Tibial nerve (tissue), 4 donors: ENCODE results near the gene NFKBIZ. TPM values are rescaled to one million over a fixed set of nuclear protein-coding genes. Genes with fewer than 3 reads are reported as not detected.

Experiments used
- DNase-seq, 2 donors: peaks; one replicate each; pipeline ENCODE4 v3.0.0-alpha.2; 2019; ENCODE audit warnings: low spot score in 2 of 2
- H3K27ac ChIP-seq, 4 donors: fragments of 200-600 bp; sonication (generic) in 3 of 4; one replicate each; pipeline ENCODE4 v1.5.1; 2017 to 2019; ENCODE audit warnings: mild to moderate bottlenecking in 1 of 4
- H3K27me3 ChIP-seq, 2 donors: fragments of 200-600 bp; sonication (generic) in 1 of 2; one replicate each; pipeline versions ENCODE4 v1.5.1 to v1.6.0; 2017 to 2019
- H3K36me3 ChIP-seq, 3 donors: fragments of 200-600 bp; sonication (generic); one replicate each; pipeline ENCODE4 v1.5.1; 2018 to 2019
- H3K4me1 ChIP-seq, 4 donors: fragments of 200-600 bp; sonication (generic) in 3 of 4; one replicate each; pipeline ENCODE4 v1.5.1; 2017 to 2019
- H3K4me3 ChIP-seq, 4 donors: fragments of 200-600 bp; sonication (generic) in 3 of 4; one replicate each; pipeline ENCODE4 v1.5.1; 2017 to 2019; ENCODE audit warnings: mild to moderate bottlenecking in 1 of 4, moderate library complexity in 1 of 4
- H3K9me3 ChIP-seq, 4 donors: fragments of 200-600 bp; sonication (generic) in 3 of 4; one replicate each; pipeline ENCODE4 v1.5.1; 2017 to 2019
- EP300 ChIP-seq, 2 donors: sonication (generic); formaldehyde crosslinking; IDR thresholded peaks; one replicate each; pipeline ENCODE4 v1.6.1; 2017; ENCODE audit warnings: antibody characterized with exemption in 2 of 2, mild to moderate bottlenecking in 1 of 2
- POLR2A ChIP-seq, 2 donors: fragments of 450-650 bp; IDR thresholded peaks; one replicate each; pipeline ENCODE4 v1.6.1; 2017; ENCODE audit warnings: antibody characterized with exemption in 2 of 2, mild to moderate bottlenecking in 2 of 2, moderate library complexity in 2 of 2
- WGBS, 2 donors: methylation state at CpG; one replicate each; pipeline ENCODE4 v1.1.5; 2018; 5-methylcytosine and 5-hydroxymethylcytosine counted together
- total RNA-seq, 4 donors: library from RNA; depleted of rRNA; stranded (reverse); fragments of >200 nt; gene quantifications; one replicate each; pipeline ENCODE4 v1.1.0, GENCODE V29; 2016
- TF ChIP-seq, protein P1 (sequence below), 5 experiments: fragments of 200-600 bp in 3 of 5; fragments of 450-650 bp in 2 of 5; sonication (generic) in 3 of 5; IDR thresholded peaks; one replicate each; pipeline ENCODE4 v1.5.1; 2016 to 2019; ENCODE audit warnings: antibody characterized with exemption in 5 of 5, mild to moderate bottlenecking in 3 of 5, moderate library complexity in 2 of 5

The NFKBIZ gene
- total RNA-seq, 4 donors from 2014 or later = 81.3 to 161 (median 95.1) TPM

DNA sequence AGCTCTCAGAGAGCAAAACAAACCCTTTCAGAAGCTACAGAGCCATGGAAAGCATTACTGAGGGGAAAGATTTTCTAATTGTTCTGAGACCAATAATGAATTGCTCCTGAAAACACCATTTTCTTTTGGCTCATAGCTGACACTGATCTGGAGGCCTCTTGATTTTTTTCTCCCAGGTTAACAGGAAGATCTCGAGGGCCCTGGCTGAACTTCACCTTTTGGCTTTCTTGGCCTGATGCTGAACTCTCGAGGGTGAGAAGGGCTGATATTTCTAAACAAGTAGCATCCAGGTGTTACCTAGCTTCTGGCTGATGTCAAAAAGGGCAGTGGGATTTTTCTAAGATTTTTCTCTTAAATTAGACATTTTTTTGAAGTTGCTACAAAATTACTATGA lies 19.9 kb upstream of the NFKBIZ start:
- 29 to 31% methylated on average over 2 of the region's 2 CpGs for WGBS, 2 donors
- no peaks in the 10 kb centered on the region for H3K9me3 ChIP-seq
- peak overlapping the region; percentile 82 to 98 (median 95) for H3K27ac ChIP-seq
- H3K36me3 ChIP-seq = peaks cover 0 to under 1% (median 0%) of the 10 kb centered on the region in 3 donors
- H3K4me3 ChIP-seq = no peak overlapping the region
- TF ChIP-seq EP300 (IDR thresholded peaks at IDR 0.05) (no peak), POLR2A (IDR thresholded peaks at IDR 0.05) (no peak)
- TF ChIP-seq, protein P1, sequence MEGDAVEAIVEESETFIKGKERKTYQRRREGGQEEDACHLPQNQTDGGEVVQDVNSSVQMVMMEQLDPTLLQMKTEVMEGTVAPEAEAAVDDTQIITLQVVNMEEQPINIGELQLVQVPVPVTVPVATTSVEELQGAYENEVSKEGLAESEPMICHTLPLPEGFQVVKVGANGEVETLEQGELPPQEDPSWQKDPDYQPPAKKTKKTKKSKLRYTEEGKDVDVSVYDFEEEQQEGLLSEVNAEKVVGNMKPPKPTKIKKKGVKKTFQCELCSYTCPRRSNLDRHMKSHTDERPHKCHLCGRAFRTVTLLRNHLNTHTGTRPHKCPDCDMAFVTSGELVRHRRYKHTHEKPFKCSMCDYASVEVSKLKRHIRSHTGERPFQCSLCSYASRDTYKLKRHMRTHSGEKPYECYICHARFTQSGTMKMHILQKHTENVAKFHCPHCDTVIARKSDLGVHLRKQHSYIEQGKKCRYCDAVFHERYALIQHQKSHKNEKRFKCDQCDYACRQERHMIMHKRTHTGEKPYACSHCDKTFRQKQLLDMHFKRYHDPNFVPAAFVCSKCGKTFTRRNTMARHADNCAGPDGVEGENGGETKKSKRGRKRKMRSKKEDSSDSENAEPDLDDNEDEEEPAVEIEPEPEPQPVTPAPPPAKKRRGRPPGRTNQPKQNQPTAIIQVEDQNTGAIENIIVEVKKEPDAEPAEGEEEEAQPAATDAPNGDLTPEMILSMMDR (IDR thresholded peaks at IDR 0.05) = no peak
- no peak for DNase-seq
- H3K4me1 ChIP-seq = peaks cover 0 to 76% (median 33%) of the 10 kb centered on the region in 4 donors
- H3K27me3 ChIP-seq = no peaks in the 10 kb centered on the region

DNA sequence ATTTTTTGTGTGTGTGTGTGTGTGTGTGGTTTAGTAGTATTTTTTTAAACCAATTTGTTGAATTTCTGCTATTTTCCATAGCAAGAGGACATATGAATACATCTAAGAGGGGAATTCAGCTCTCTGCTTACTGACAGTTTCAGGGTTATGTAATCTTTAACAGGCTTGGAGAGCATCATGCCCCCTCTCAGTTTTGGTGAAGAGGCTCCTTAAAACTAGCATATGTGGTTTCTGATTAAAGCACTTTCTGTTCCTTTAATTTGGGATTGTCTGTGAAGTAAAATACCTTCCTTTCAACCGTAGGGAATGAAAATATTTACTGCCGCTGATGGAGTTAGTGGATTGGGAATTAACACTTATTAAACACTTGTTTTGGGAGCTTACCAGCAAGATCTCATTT lies 19.4 kb upstream of the NFKBIZ start:
- H3K27ac ChIP-seq = peak overlapping the region; percentile 82 to 98 (median 95)
- TF ChIP-seq, protein P1 (IDR thresholded peaks at IDR 0.05) = no peak
- TF ChIP-seq POLR2A (IDR thresholded peaks at IDR 0.05) = no peak
- no peak for TF ChIP-seq EP300 (IDR thresholded peaks at IDR 0.05)
- WGBS, 2 donors = 40 to 46% methylated on average over 2 of the region's 2 CpGs
- peaks cover 0 to 71% (median 33%) of the 10 kb centered on the region in 4 donors for H3K4me1 ChIP-seq
- no peaks in the 10 kb centered on the region for H3K27me3 ChIP-seq
- no peaks in the 10 kb centered on the region for H3K9me3 ChIP-seq
- no peak overlapping the region for H3K4me3 ChIP-seq
- no peak for DNase-seq
- H3K36me3 ChIP-seq = no peaks in the 10 kb centered on the region

DNA sequence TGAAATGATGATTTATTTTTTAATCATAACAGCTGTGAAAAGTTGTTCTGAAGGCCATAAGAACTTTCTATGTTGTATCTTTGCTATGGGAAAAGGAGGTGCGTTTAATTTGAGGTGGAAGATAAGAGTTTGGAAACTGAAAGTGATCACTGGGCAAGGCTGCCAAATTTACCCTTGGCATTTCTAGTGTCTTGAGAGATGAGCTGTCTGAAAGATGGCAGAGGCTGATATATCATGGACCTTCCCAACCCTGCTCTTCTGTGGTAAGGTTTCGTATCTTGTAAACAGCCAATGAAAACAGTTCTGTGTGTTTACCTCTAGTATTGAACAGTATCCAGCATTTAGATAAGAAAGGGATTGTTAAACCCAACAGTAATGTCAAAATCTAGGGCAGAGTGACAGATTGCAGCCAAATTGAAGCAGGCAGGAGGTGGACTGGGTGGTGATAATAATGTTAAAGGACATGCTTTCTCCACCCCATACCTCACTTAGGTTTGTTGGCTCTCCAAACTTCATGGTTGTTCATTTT lies 15.8 kb upstream of the NFKBIZ start:
- DNase-seq = no peak
- no peaks in the 10 kb centered on the region for H3K9me3 ChIP-seq
- TF ChIP-seq EP300 (IDR thresholded peaks at IDR 0.05) (no peak), POLR2A (IDR thresholded peaks at IDR 0.05) (no peak)
- TF ChIP-seq, protein P1 (IDR thresholded peaks at IDR 0.05) = no peak
- no peaks in the 10 kb centered on the region for H3K36me3 ChIP-seq
- 85 to 88% methylated on average over 2 of the region's 2 CpGs for WGBS, 2 donors
- no peak overlapping the region for H3K27ac ChIP-seq
- H3K4me1 ChIP-seq = peaks cover 0 to 51% (median 21%) of the 10 kb centered on the region in 4 donors
- H3K4me3 ChIP-seq = no peak overlapping the region
- no peaks in the 10 kb centered on the region for H3K27me3 ChIP-seq

DNA sequence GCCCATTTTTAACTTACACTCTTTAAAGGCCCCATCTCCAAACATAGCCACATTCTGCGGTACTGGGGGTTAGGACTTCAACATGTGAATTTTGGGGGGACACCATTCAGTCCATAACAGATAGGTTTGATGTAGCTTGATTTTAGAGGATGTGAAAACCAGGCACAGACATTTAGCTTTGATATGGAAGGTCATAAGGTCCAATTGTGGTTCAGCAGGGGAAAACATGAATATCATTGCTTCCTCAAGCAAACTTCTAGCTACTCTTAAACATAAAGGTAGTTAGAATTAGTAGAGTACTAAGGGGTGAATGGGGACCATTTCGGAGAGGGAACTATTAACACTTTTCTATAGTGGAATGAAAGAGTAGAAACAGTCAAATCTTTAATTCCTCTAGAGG lies 13.6 kb upstream of the NFKBIZ start:
- TF ChIP-seq POLR2A (IDR thresholded peaks at IDR 0.05) (no peak), EP300 (IDR thresholded peaks at IDR 0.05) (no peak)
- TF ChIP-seq, protein P1 (IDR thresholded peaks at IDR 0.05) = no peak
- no peaks in the 10 kb centered on the region for H3K36me3 ChIP-seq
- no peaks in the 10 kb centered on the region for H3K9me3 ChIP-seq
- H3K27me3 ChIP-seq = no peaks in the 10 kb centered on the region
- no peak for DNase-seq
- 91 to 95% methylated on average over 2 of the region's 2 CpGs for WGBS, 2 donors
- no peak overlapping the region for H3K27ac ChIP-seq
- peaks cover 0 to 29% (median 5%) of the 10 kb centered on the region in 4 donors for H3K4me1 ChIP-seq
- no peak overlapping the region for H3K4me3 ChIP-seq

DNA sequence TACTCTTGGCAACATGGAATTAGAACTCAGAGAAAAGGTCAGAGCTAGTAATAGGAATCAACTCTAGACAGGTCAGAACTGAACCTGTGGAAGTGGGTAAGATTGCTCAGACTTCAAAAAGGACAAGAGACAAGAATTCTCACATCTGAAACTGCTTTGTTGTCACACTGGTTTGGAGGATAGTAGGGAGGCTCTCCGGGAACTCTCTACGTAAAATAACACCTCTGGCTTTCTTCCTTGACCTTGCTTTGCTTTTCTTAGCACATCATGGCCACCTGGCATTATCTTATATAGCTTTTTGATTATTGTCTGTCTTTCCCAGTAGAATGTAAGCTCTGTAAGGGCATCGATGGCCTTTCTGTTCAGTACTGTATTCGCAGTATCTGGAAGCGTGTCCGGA lies 13.2 kb upstream of the NFKBIZ start:
- 95 to 98% methylated on average over 6 of the region's 6 CpGs for WGBS, 2 donors
- Histone ChIP-seq H3K4me3 (no peak overlapping the region), H3K27ac (no peak overlapping the region)

More for the DNA sequence above, 13.2 kb upstream of the NFKBIZ start:
- no peaks in the 10 kb centered on the region for H3K36me3 ChIP-seq
- peaks cover 0 to 25% (median 5%) of the 10 kb centered on the region in 4 donors for H3K4me1 ChIP-seq
- H3K27me3 ChIP-seq = no peaks in the 10 kb centered on the region
- TF ChIP-seq EP300 (IDR thresholded peaks at IDR 0.05) = no peak
- no peak for TF ChIP-seq POLR2A (IDR thresholded peaks at IDR 0.05)
- TF ChIP-seq, protein P1 (IDR thresholded peaks at IDR 0.05) = no peak
- no peaks in the 10 kb centered on the region for H3K9me3 ChIP-seq
- DNase-seq = no peak
